WERI-Rb-1 (cell line): ENCODE measurements around the gene MLLT6.
A peak's percentile ranks its signal among the peaks of the same experiment; 100 is the strongest.

ENCODE experiments used
- DNase-seq: peaks from one replicate; pipeline ENCODE4 v3.0.0-alpha.2; 2020
- H3K27ac ChIP-seq: fragments of 250-450 bp; sonication (Bioruptor Pico); 2 replicates; pipeline ENCODE4 v1.5.1; 2020; ENCODE audit warnings: mild to moderate bottlenecking, moderate library complexity
- H3K27me3 ChIP-seq: fragments of 250-450 bp; sonication (Bioruptor Pico); 2 replicates; pipeline ENCODE4 v1.5.1; 2021; ENCODE audit warnings: mild to moderate bottlenecking, low read depth, moderate library complexity; ENCODE audit not compliant: insufficient read depth, severe bottlenecking
- H3K36me3 ChIP-seq: fragments of 250-450 bp; sonication (Bioruptor Pico); 2 replicates; pipeline ENCODE4 v1.5.1; 2020; ENCODE audit warnings: mild to moderate bottlenecking, moderate library complexity
- H3K4me3 ChIP-seq: 2 replicates; pipeline ENCODE4 v1.5.1; 2011; ENCODE audit warnings: low read depth, mild to moderate bottlenecking, control low read depth, low read length
- H3K9me3 ChIP-seq: fragments of 250-450 bp; sonication (Bioruptor Pico); 2 replicates; pipeline ENCODE4 v1.5.1; 2021; ENCODE audit warnings: mild to moderate bottlenecking, moderate library complexity; ENCODE audit not compliant: severe bottlenecking
- TF ChIP-seq, protein P1 (sequence below): IDR thresholded peaks from 2 replicates; pipeline ENCODE4 v1.5.1; 2011; ENCODE audit warnings: low read depth, mild to moderate bottlenecking, control low read depth, inconsistent platforms, low read length

The MLLT6 gene

DNA sequence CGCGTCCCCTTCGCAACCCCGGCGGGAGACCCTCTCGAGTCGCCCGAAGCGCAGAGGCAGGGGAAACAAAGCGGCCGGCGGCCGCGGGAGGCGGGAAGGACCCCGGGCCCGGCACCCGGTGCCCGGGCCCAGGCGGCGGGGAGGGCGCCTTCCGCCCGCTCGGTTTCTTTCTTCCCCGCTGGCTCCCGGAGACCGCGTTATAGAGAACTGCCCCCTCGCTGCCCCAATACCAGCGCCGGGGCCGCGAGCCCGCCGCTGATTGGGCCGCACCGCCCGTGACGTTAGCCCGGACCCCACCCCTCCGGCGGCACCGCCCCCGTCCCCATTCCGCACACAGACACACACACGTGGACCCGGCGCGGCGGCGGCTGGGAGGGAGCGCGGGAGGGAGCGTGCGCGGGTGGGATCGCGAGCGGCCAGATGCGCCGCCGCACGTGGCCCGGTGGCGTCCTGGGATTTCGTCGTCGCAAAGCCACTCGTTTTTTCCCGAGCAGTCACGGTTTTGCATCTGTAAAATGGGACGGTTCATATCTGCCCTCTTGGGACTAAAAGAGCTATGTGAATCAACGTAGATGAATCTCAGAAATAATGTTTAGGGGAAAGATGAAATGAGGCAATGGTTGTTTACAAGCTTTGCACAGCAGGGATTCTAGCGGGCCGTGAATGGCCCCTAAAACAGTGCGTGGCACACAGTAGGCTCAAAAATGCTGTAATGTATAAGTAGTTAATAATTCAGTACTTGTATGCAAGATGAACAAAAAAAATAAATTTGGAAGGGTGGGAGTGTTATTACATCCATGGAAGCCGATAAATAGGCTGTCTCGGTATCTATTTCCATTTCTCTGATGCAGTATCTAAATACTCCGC, 30.1 kb upstream of the MLLT6 start, which contains the start of gene EPOP:
TSS of gene EPOP (minus strand) at position 209 of the 867 bp plus-strand sequence. CDS start 462 bp downstream, outside the sequence.
- H3K27ac ChIP-seq, result peak within 1 kb of the TSS; percentile 75
- peak within 1 kb of the TSS; percentile 62 for H3K4me3 ChIP-seq
- TF ChIP-seq, protein P1, sequence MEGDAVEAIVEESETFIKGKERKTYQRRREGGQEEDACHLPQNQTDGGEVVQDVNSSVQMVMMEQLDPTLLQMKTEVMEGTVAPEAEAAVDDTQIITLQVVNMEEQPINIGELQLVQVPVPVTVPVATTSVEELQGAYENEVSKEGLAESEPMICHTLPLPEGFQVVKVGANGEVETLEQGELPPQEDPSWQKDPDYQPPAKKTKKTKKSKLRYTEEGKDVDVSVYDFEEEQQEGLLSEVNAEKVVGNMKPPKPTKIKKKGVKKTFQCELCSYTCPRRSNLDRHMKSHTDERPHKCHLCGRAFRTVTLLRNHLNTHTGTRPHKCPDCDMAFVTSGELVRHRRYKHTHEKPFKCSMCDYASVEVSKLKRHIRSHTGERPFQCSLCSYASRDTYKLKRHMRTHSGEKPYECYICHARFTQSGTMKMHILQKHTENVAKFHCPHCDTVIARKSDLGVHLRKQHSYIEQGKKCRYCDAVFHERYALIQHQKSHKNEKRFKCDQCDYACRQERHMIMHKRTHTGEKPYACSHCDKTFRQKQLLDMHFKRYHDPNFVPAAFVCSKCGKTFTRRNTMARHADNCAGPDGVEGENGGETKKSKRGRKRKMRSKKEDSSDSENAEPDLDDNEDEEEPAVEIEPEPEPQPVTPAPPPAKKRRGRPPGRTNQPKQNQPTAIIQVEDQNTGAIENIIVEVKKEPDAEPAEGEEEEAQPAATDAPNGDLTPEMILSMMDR, result no peak
- no peaks in the 10 kb centered on the region for H3K9me3 ChIP-seq
- DNase-seq, result peak; percentile 93
- no peaks in the 10 kb centered on the region for H3K36me3 ChIP-seq
- no peaks in the 10 kb centered on the region for H3K27me3 ChIP-seq

DNA sequence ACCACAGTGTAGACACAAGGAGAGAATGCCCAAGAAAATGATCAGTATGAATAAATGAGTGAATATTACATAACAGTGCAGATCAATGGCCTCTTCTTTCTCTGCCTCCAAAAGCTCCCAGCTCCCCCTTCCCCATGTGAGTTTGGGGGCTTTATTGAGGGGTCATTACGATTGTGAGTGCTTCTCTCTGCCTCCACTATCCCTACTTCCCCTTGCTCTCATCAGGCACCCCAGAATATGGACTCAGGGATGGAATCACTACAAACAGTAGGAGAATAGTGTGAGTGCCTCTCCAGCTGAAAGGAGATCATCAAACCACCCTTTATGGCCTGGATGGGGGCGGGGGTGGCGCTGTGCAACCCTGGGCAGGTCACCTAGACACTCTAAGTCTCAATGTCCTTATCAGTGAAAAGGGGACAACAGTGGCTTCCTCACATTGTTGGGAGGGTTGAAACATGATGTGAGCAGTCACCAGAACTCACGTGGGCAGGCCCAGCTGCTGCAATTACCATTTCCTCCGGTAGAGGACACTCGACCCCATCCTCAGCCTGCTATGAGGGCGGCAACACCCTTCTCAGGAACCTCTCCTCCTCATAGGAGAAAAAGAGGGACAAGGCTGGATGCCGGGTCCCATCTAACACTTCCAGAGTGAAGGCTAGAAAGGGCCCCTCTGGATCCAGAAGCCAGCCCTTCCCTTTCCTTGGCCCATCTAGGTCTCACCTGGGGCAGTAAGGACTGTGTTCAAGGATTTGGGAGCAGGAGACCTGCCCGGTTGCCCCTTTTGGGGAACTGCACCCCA, 28.2 kb upstream of the MLLT6 start:
- H3K27me3 ChIP-seq, result no peaks in the 10 kb centered on the region

DNA sequence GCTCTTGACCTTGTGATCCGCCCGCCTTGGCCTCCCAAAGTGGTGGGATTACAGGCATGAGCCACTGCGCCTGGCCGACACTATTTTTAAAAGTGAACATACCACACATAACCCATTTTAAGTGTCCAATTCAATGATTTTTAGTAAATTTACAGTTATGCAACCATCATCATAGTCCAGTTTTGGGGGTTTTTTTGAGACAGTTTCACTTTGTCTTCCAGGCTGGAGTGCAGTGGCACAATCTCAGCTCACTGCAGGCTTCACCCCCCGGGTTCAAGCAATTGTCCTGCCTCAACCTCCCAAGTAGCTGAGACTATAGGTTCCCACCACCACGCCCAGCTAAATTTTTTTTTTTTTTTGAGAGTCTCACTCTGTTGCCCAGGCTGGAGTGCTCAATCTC, 27.3 kb upstream of the MLLT6 start:
- no peak overlapping the region for H3K27ac ChIP-seq
- TF ChIP-seq, protein P1, result no peak
- no peak for DNase-seq

More for the DNA sequence above, 28.2 kb upstream of the MLLT6 start:
- TF ChIP-seq, protein P1, result peak; percentile 96
- H3K4me3 ChIP-seq, result no peak overlapping the region
- DNase-seq, result peak; percentile 85
- H3K9me3 ChIP-seq, result no peaks in the 10 kb centered on the region
- H3K27ac ChIP-seq, result no peak overlapping the region
- H3K36me3 ChIP-seq, result no peaks in the 10 kb centered on the region

DNA sequence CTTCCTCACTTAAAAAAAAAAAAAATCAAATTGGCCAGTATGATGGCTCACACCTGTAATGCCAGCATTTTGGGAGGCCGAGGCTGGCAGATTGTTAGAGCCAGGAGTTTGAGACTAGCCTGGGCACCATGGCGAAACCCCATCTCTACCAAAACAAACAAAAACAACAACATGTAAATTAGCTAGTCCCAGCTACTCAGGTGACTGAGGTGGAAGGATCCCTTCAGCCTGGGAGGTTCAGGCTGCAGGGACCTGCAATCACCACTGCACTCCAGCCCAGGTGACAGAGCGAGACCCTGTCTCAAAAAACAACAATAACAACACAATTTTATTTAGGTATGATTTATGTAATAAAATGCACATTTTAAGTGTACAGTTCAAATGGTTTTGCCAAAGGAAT, 24.0 kb upstream of the MLLT6 start:
- DNase-seq, result no peak
- Histone ChIP-seq H3K27me3 (no peaks in the 10 kb centered on the region), H3K27ac (no peak overlapping the region), H3K4me3 (no peak overlapping the region), H3K9me3 (no peaks in the 10 kb centered on the region), H3K36me3 (no peaks in the 10 kb centered on the region)
- TF ChIP-seq, protein P1, result no peak

More for the DNA sequence above, 27.3 kb upstream of the MLLT6 start:
- H3K27me3 ChIP-seq, result no peaks in the 10 kb centered on the region
- H3K36me3 ChIP-seq, result no peaks in the 10 kb centered on the region
- H3K9me3 ChIP-seq, result no peaks in the 10 kb centered on the region
- no peak overlapping the region for H3K4me3 ChIP-seq

DNA sequence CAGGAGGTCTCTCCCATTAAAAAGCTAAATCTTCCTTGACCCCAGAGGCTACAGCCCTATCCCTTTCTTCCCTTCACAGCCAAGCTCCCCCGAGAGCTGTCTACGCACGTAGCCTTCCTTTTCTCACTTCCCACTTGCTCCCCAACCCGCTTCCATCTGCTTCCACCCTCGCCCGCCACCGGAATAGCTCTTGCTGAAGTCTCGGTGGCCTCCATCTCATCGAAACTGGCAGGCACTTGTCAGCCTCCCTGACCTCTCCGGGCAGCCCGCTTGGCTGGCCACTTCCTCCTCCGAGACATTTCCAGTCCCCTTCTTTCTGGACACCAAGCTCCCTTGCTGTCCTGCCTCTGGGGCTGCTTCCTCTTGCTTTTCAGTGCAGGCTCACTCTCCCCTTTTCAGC, 19.6 kb upstream of the MLLT6 start:
- no peak overlapping the region for H3K4me3 ChIP-seq
- TF ChIP-seq, protein P1, result no peak
- no peak for DNase-seq

More for the DNA sequence above, 19.6 kb upstream of the MLLT6 start:
- H3K27ac ChIP-seq, result no peak overlapping the region
- H3K9me3 ChIP-seq, result no peaks in the 10 kb centered on the region
- H3K36me3 ChIP-seq, result no peaks in the 10 kb centered on the region
- H3K27me3 ChIP-seq, result no peaks in the 10 kb centered on the region
